GM18858 (cell line): ENCODE data around the gene LPIN2.
"Not testable (repeated sequence)": the region's sequence is repeated elsewhere in the genome, so short reads cannot be mapped to it uniquely, and the experiment has no call there.

Experiments used
- ATAC-seq: cut with Tn5 transposase; IDR thresholded peaks from one replicate; pipeline ENCODE4 v1.9.1; 2021; ENCODE audit not compliant: unreplicated experiment

LPIN2 gene

GRCh38 chr18:3013024-3013804 lies at the start of gene LPIN2:
Gene LPIN2, minus strand, starts transcription at chr18:3013144. Its CDS starts 52,304 bp downstream, at chr18:2960840.
- ATAC-seq = peak; percentile 78

GRCh38 chr18:3061581-3062312 lies 48.8 kb upstream of the LPIN2 start:
- ATAC-seq = no peak

GRCh38 chr18:3060667-3061580 lies 48.0 kb upstream of the LPIN2 start:
- peak; percentile 41 for ATAC-seq

- ATAC-seq = no peak
Measured at GRCh38 chr18:3059272-3059671, 46.3 kb upstream of the LPIN2 start.

- ATAC-seq = no peak
Measured at GRCh38 chr18:3058328-3059191, 45.6 kb upstream of the LPIN2 start.

- ATAC-seq = no peak
Measured at GRCh38 chr18:3057526-3057925, 44.6 kb upstream of the LPIN2 start.

- no peak for ATAC-seq
Measured at GRCh38 chr18:3056311-3056710, 43.4 kb upstream of the LPIN2 start.

GRCh38 chr18:3055816-3056215 lies 42.9 kb upstream of the LPIN2 start:
- ATAC-seq = no peak

DNA sequence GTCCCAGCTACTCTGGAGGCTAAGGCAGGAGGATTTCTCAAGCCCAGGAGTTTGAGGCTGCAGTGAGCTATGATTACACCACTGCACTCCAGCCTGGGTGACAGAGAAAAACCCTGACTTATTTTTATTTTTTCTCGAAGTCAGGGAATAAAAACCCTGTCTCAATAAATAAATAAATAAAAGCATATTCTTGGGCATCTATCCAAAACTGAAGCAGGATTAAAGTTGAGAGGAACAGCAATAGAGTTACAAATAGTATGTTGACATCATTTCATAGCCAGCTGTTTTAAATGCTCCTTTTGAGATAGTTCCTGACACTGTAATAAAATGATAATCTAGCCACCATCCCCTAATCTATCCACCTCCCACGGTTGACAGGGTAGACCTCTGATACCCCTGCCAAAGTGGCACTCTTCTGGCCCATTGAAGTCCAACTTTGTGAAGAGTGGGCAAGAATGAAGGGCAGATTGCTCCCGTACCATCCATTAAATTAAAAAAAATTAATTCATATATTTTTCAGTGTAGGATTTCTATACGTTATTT lies 42.3 kb upstream of the LPIN2 start:
- ATAC-seq = no peak

DNA sequence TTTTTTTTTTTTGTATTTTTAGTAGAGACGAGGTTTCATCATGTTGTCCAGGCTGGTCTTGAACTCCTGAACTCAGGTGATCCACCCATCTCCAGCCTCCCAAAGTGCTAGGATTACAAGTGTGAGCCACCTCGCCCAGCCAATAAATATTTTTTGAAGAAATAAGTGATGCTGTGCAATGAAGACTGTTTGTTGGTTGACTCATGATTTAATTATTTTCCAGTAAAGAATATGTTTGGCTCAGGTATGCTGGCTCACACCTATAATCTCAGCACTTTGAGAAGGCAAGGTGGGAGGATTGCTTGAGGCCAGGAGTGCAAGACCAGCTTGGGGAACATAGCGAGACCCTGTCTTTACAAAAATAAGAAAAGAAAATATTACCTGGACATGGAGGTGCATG lies 41.8 kb upstream of the LPIN2 start:
- ATAC-seq = no peak

DNA sequence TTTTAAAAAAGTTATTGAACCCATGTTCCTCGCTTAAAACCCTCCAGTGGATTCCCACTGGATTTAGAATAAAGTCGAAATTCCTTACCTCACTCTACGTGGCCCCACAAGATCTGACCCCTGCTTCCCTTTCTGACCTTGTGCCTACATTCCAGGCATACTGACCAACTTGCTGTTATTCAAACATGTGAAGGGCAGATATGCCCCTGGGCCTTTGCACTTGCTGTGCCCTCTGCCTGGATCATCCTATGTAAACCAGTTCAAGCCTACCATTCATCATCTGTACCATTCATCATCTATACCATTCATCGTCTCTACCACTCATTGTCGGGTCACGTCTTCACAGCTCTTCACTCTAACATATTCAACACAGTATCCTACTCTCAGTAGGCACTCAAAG lies 41.3 kb upstream of the LPIN2 start:
- no peak for ATAC-seq

DNA sequence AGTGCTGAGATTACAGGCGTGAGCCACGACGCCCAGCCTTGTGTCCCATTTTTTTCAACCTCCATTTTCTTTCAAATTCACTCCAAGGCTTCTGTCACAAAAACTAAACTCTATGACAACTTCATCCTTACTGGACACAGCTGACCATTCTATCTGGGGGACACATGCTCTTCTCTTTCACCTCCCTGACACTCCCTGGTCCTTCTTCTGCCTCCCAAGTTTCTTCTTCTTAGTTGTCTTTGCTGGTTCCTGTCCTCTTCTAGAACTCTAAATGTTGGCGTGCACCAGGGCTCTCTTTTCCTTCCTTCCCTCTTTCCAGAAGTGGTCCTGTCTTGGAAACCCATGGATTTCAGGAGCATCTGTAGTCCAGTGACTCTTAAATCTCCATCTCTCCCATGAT lies 40.1 kb upstream of the LPIN2 start:
- ATAC-seq = no peak

DNA sequence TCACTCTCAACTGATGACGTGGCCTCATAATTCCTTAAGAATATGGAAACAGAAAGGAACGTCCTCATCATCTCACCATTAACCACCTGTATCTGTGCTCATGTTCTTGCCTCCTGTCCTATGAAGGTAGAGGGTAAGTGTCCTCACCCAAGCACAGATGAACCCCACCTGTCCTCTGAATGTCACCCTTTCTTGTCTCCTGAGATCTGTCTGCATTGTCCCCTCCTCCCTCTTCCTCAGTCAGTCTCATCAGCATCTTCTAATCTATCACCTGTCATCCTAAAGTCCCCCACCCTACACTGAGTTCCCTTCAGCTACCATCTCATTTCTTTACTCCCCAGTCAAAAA lies 39.4 kb upstream of the LPIN2 start:
- no peak for ATAC-seq

DNA sequence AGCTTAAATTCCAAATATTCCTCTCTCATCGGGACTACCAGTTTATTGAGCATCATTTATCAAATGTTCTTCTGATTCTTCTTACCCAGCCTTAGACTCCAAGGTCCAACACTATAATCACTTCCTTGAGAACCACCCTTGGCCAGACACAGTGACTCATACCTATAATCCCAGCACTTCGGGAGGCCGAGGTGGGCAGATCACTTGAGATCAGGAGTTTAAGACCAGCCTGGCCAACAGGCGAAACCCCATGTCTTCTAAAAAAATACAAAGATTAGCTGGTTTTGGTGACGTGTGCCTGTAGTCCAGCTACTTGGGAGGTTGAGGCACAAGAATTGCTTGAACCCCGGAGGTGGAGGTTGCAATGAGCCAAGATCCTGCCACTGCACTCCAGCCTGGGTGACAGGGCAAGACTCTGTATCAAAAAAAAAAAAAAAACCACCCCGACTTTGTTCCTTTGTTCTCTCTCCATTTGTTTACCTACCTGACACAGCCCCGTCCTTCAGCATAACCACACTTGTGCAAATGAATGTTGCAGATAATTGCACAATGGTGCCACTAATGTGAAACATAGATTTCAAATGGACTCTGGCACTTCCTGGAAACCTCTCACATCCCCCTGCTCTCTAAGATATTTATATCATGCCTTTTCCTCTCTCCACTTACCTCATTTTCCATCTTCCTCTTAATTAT lies 38.9 kb upstream of the LPIN2 start:
- ATAC-seq = no peak

GRCh38 chr18:3049897-3050454 lies 37.0 kb upstream of the LPIN2 start:
- ATAC-seq = not testable (repeated sequence)

GRCh38 chr18:3048820-3049349 lies 35.9 kb upstream of the LPIN2 start:
- ATAC-seq = no peak

GRCh38 chr18:3048121-3048520 lies 35.2 kb upstream of the LPIN2 start:
- ATAC-seq = no peak

- ATAC-seq = peak; percentile 66
Measured at GRCh38 chr18:3046216-3046808, 33.4 kb upstream of the LPIN2 start.
